ENCODE data around the gene ATP11A. TPM values are rescaled to one million over a fixed set of nuclear protein-coding genes. Genes with fewer than 3 reads are reported as not detected.
A peak's percentile ranks its signal among the peaks of the same experiment; 100 is the strongest.

ATP11A gene
- total and polyA plus RNA-seq, 11 donors: 20.5 to 146 (median 91.2) TPM

DNA sequence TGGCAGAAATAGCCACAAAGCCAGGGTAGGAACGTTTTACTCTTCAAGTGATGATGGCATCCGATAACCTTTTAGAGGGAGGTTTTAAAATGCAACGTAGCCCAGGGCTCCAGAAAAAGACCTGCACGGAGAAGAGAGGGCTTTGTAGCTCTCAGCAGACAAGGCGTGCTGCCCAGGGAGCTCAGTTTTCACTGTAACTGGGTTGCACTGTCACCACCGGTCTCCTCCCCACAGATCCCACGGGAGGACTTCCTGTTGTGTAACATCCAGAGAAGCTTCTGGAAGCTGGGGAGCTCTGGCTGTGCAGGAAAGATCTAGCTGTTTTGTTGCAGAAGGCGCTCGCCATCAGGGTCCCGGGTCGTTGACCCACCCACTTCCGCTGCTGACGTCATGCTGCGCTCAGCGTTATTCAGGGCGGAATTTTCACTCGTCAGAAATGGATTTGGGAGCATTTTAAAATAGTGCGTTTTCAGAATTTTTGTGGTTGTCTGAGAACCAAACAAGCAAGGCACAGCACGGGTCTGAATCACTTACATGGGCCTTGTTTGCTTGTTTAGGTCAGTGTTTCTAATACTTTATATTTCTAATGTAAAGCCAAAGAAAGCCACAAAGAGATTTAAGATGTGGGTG is 50.8 kb downstream of the ATP11A start:
- Histone ChIP-seq H3K27me3 (no peaks in the 10 kb centered on the region), H3K4me1 (peaks cover 0 to 55% (median 32%) of the 10 kb centered on the region in 12 donors), H3K27ac (peak overlapping the region; percentile 66 to 90 (median 82)), H3K36me3 (no peaks in the 10 kb centered on the region), H3K9me3 (no peaks in the 10 kb centered on the region), H3K4me3 (peak overlapping the region in 10 of 12 donors; percentile 2 to 32 (median 8))
- peak; percentile 70 to 92 (median 82) for ATAC-seq
- intact Hi-C loops (cut with DNase I): loop anchor here in 2 of 10 donors (5.0 kb wide), 1 partner anchor 48 kb away; the partner anchor contains the start of gene ATP11A (in 2 of the 2)
- TF ChIP-seq POLR2A (IDR thresholded peaks at IDR 0.05): peak in 1 of 2 donors; percentile 31
- TF ChIP-seq, protein P1, sequence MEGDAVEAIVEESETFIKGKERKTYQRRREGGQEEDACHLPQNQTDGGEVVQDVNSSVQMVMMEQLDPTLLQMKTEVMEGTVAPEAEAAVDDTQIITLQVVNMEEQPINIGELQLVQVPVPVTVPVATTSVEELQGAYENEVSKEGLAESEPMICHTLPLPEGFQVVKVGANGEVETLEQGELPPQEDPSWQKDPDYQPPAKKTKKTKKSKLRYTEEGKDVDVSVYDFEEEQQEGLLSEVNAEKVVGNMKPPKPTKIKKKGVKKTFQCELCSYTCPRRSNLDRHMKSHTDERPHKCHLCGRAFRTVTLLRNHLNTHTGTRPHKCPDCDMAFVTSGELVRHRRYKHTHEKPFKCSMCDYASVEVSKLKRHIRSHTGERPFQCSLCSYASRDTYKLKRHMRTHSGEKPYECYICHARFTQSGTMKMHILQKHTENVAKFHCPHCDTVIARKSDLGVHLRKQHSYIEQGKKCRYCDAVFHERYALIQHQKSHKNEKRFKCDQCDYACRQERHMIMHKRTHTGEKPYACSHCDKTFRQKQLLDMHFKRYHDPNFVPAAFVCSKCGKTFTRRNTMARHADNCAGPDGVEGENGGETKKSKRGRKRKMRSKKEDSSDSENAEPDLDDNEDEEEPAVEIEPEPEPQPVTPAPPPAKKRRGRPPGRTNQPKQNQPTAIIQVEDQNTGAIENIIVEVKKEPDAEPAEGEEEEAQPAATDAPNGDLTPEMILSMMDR (IDR thresholded peaks at IDR 0.05): no peak
- 29 to 49% (median 44%) methylated on average over 19 of the region's 19 CpGs for WGBS, 4 donors
- peak; percentile 85 to 87 (median 86) for DNase-seq

DNA sequence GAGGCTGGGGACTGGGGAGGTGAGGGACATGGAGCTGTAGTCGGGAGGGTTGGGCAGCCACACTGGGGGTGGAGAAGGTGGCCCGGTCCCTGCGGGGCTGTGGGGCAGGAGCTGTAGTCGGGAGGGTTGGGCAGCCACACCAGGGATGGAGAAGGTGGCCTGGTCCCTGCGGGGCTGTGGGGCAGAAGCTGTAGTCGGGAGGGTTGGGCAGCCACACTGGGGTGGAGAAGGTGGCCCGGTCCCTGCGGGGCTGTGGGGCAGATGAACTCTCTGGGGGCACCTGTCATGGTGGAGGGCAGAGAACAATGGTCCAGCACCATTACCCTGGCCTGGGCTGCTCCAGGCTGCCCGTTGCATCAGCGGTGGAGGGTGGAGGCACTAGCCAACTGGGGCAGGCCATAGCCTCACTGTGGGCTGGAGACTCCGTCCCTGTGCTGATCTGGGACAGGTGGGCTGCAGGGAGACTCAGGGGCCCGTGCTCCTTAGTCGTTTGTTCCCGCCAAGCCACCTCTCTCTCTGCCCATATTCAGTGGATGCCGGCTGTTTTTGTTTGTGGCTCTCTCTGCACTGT is 51.4 kb downstream of the ATP11A start:
- Histone ChIP-seq H3K4me1 (peaks cover 0 to 49% (median 32%) of the 10 kb centered on the region in 12 donors), H3K4me3 (peak overlapping the region in 8 of 12 donors; percentile 2 to 32 (median 14)), H3K36me3 (no peaks in the 10 kb centered on the region), H3K9me3 (no peaks in the 10 kb centered on the region), H3K27ac (peak overlapping the region; percentile 66 to 90 (median 82)), H3K27me3 (no peaks in the 10 kb centered on the region)
- intact Hi-C loops (cut with DNase I): loop anchor here in 2 of 10 donors (5.0 kb wide), 1 partner anchor 49 kb away; the partner anchor contains the start of gene ATP11A (in 2 of the 2)
- 82 to 88% (median 83%) methylated on average over 14 to 15 of the region's 15 CpGs for WGBS, 4 donors
- DNase-seq (no peak), ATAC-seq (peak in 3 of 4 donors; percentile 1 to 10 (median 6))
- TF ChIP-seq, protein P1 (IDR thresholded peaks at IDR 0.05): no peak
- no peak for TF ChIP-seq POLR2A (IDR thresholded peaks at IDR 0.05)

DNA sequence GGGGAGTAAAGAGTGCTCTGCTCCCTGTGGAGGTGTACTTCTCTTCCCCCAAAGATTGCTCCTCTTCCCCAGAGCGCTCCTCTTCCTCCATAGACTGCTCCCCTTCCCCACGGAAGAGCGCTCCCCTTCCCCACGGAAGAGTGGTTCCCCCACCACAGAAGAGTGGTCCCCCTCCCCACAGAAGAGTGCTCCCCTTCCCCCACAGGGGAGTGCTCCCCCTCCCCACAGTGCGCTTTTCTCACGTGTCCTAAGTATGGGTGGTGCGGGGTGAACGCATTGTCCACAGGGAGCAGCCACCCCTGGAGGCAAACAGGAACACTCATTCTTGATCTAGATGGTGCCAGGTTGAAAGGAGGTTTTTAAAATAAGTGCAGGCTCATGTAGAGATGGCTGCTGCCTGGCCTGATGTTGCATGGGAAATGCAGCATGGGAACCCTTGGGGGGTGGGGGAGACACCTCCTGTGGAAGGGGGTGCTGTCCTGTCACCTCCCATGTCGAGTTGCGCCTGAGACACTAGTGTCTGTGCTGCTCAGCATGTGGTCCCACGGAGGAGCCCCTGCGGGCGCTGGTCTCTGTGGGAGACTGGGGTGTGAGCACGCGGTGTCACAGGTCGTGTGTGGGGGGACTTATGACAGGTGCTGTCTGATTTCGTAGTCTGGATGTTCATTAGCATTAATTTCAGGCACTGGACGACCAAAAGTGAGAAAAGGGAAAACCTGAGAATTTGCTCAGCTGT is 52.2 kb downstream of the ATP11A start:
- intact Hi-C loops (cut with DNase I): loop anchor here in 2 of 10 donors (5.0 kb wide), 1 partner anchor 50 kb away; the partner anchor contains the start of gene ATP11A (in 2 of the 2)
- no peak overlapping the region for H3K4me3 ChIP-seq
- peak overlapping the region in 7 of 12 donors; percentile 73 to 90 (median 83) for H3K27ac ChIP-seq
- DNase-seq (no peak), ATAC-seq (no peak)
- H3K9me3 ChIP-seq: no peaks in the 10 kb centered on the region
- H3K27me3 ChIP-seq: no peaks in the 10 kb centered on the region
- WGBS, 4 donors: 91 to 96% (median 93%) methylated on average over 18 of the region's 18 CpGs
- no peaks in the 10 kb centered on the region for H3K36me3 ChIP-seq
- H3K4me1 ChIP-seq: peaks cover 0 to 49% (median 32%) of the 10 kb centered on the region in 12 donors
- no peak for TF ChIP-seq POLR2A (IDR thresholded peaks at IDR 0.05)
- TF ChIP-seq, protein P1 (IDR thresholded peaks at IDR 0.05): no peak
